ENCODE data around the gene OR52B2. TPM values are rescaled to one million over a fixed set of nuclear protein-coding genes. Genes with fewer than 3 reads are reported as not detected.

OR52B2 gene
- total RNA-seq, 1 experiment from 2014 or later = not detected

DNA sequence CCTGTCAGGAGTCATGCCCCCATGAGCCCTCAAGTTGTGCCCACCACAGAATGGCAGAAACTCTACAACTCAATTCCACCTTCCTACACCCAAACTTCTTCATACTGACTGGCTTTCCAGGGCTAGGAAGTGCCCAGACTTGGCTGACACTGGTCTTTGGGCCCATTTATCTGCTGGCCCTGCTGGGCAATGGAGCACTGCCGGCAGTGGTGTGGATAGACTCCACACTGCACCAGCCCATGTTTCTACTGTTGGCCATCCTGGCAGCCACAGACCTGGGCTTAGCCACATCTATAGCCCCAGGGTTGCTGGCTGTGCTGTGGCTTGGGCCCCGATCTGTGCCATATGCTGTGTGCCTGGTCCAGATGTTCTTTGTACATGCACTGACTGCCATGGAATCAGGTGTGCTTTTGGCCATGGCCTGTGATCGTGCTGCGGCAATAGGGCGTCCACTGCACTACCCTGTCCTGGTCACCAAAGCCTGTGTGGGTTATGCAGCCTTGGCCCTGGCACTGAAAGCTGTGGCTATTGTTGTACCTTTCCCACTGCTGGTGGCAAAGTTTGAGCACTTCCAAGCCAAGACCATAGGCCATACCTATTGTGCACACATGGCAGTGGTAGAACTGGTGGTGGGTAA lies 29.2 kb upstream of the OR52B2 start, which contains the start of gene OR52W1:
TSS of gene OR52W1 (plus strand) at position 51 of the 637 bp plus-strand sequence. CDS start at position 51, 0 bp downstream.
- H2BK20ac ChIP-seq (ENCODE audit: low read depth, low read length, poor library complexity, severe bottlenecking) = no peak within 1 kb of the TSS
- no CpG with 5 or more reads among the region's 5 CpGs for WGBS (ENCODE audit: extremely low coverage, insufficient read length, low lambda C conversion rate)

More for the DNA sequence above, 29.2 kb upstream of the OR52B2 start, which contains the start of gene OR52W1:
- no peak within 1 kb of the TSS for H3K9ac ChIP-seq (ENCODE audit: extremely low read depth, insufficient read length, low read length)
- no peaks in the 10 kb centered on the region for H3K79me2 ChIP-seq (ENCODE audit: insufficient read depth, low read length)
- TF ChIP-seq, protein P1, sequence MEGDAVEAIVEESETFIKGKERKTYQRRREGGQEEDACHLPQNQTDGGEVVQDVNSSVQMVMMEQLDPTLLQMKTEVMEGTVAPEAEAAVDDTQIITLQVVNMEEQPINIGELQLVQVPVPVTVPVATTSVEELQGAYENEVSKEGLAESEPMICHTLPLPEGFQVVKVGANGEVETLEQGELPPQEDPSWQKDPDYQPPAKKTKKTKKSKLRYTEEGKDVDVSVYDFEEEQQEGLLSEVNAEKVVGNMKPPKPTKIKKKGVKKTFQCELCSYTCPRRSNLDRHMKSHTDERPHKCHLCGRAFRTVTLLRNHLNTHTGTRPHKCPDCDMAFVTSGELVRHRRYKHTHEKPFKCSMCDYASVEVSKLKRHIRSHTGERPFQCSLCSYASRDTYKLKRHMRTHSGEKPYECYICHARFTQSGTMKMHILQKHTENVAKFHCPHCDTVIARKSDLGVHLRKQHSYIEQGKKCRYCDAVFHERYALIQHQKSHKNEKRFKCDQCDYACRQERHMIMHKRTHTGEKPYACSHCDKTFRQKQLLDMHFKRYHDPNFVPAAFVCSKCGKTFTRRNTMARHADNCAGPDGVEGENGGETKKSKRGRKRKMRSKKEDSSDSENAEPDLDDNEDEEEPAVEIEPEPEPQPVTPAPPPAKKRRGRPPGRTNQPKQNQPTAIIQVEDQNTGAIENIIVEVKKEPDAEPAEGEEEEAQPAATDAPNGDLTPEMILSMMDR (conservative IDR thresholded peaks at IDR 0.05) = no peak
- no peak within 1 kb of the TSS for H4K91ac ChIP-seq (ENCODE audit: insufficient read length, low read depth, low read length)
- no peak within 1 kb of the TSS for H4K5ac ChIP-seq (ENCODE audit: insufficient read length, low read depth, low read length)
- no peak for DNase-seq
- Mint-ChIP-seq H3K27ac (no peak within 1 kb of the TSS; a peak in 1 of 7 replicates), H3K36me3 (ENCODE audit: insufficient read depth in 1 of 3, low read depth in 3 of 3) (0 out of 7 replicates have a peak, but pooled peaks cover 0 to 2% (median 0%) of the 10 kb centered on the region in 3 experiments), H3K27me3 (ENCODE audit: low read depth) (no peaks in the 10 kb centered on the region), H3K4me3 (no peak within 1 kb of the TSS), H3K9me3 (no peaks in the 10 kb centered on the region), H3K4me1 (peaks cover 8% of the 10 kb centered on the region in 2 experiments)
- H2BK12ac ChIP-seq (ENCODE audit: insufficient read length, low read depth, low read length) = no peak within 1 kb of the TSS
- no peak within 1 kb of the TSS for H4K8ac ChIP-seq (replicated peaks; ENCODE audit: insufficient read length, low read depth, low read length)
- H2AFZ ChIP-seq (ENCODE audit: low read length) = no peak within 1 kb of the TSS
- H3K4me2 ChIP-seq (ENCODE audit: insufficient read depth, insufficient read length, low read length) = no peak within 1 kb of the TSS
- H3K18ac ChIP-seq (ENCODE audit: insufficient read length, low read depth, low read length) = no peak within 1 kb of the TSS
- H3K56ac ChIP-seq (ENCODE audit: insufficient read length, low read depth, low read length) = no peak within 1 kb of the TSS
- no peak within 1 kb of the TSS for H2AK5ac ChIP-seq (ENCODE audit: insufficient read length, low read length)
- H3K23ac ChIP-seq (ENCODE audit: insufficient read length, low read depth, low read length) = no peak within 1 kb of the TSS
- H3K4ac ChIP-seq (ENCODE audit: low read depth, low read length) = no peak within 1 kb of the TSS
- H3K4me1 ChIP-seq (ENCODE audit: insufficient read depth, low read length) = peaks cover 3% of the 10 kb centered on the region; the same call in 1 of the 2 replicates
- H2BK15ac ChIP-seq (ENCODE audit: low read depth, low read length) = no peak within 1 kb of the TSS
- no peaks in the 10 kb centered on the region for H4K20me1 ChIP-seq (ENCODE audit: control insufficient read depth, insufficient read depth, insufficient read length)
- no peak within 1 kb of the TSS for H2BK120ac ChIP-seq (ENCODE audit: low read depth, low read length, poor library complexity, severe bottlenecking)
- no peaks in the 10 kb centered on the region for H3K27me3 ChIP-seq (ENCODE audit: insufficient read depth, low read length)
- H3T11ph ChIP-seq (ENCODE audit: low read length) = no peak within 1 kb of the TSS
- no peak within 1 kb of the TSS for H3K27ac ChIP-seq (ENCODE audit: insufficient read length, low read depth, low read length)
- H3K79me1 ChIP-seq (ENCODE audit: insufficient read depth, low read depth, low read length, poor library complexity, severe bottlenecking) = no peaks in the 10 kb centered on the region
- no peaks in the 10 kb centered on the region for H3K23me2 ChIP-seq (ENCODE audit: insufficient read length, low read depth, low read length, poor library complexity, severe bottlenecking)
- H3K9me3 ChIP-seq (ENCODE audit: control insufficient read depth, low read depth, low read length) = no peaks in the 10 kb centered on the region
- H3K14ac ChIP-seq (ENCODE audit: insufficient read depth, low read length) = no peak within 1 kb of the TSS
- H2BK5ac ChIP-seq (ENCODE audit: insufficient read length, low read length) = no peak within 1 kb of the TSS
